ENCODE measurements around the gene SMARCD1. TPM values are rescaled to one million over a fixed set of nuclear protein-coding genes. Genes with fewer than 3 reads are reported as not detected.

Gene SMARCD1
- total and polyA plus RNA-seq, 9 of the 15 experiments (the other 6 are each of a cell fraction or from before 2014, with no cell fraction given): 0.86 to 91.7 (median 48.0) TPM

DNA sequence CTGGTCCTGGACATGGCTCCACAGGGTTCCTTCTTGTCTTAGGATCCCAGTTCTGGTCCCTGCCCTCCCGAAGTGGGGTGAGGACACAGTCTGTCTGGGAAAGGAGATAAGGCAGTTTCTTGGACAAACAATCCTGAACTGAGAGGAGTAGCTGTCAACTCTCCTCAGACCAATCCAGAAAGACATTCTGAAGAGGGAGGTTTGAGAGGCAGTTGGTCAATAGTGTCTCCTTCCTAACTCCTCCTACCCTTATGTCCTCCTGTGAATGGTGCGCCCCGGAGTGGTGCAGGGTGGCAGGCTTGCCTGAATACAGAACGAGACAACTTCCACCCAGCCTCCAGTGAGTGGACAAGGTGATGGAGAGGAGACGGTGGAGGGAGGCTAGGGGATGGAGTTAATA, 43.2 kb upstream of the SMARCD1 start (continued):
- TF ChIP-seq NFRKB (IDR thresholded peaks at IDR 0.05; ENCODE audit: low read depth) (no peak), ZNF586 (CRISPR knock-in tag; conservative IDR thresholded peaks at IDR 0.05) (no peak), POLR3A (IDR thresholded peaks at IDR 0.05; ENCODE audit: borderline replicate concordance, extremely low read depth, insufficient read depth, insufficient read length) (no peak), ZNF707 (CRISPR knock-in tag; conservative IDR thresholded peaks at IDR 0.05) (no peak), EP400 (IDR thresholded peaks at IDR 0.05) (no peak), SMARCA5 (IDR thresholded peaks at IDR 0.05) (no peak), FOS (IDR thresholded peaks at IDR 0.05; ENCODE audit: extremely low read depth, insufficient read length) (no peak), ZNF778 (CRISPR knock-in tag; IDR thresholded peaks at IDR 0.05) (no peak), ZNF24 (IDR thresholded peaks at IDR 0.05) (no peak), NR4A1 (CRISPR knock-in tag; IDR thresholded peaks at IDR 0.05) (no peak), NR4A1 (tag; IDR thresholded peaks at IDR 0.05) (no peak), WHSC1 (IDR thresholded peaks at IDR 0.05; ENCODE audit: low read length) (no peak), NELFE (IDR thresholded peaks at IDR 0.05; ENCODE audit: insufficient read depth, insufficient read length) (no peak), HNRNPLL (IDR thresholded peaks at IDR 0.05; ENCODE audit: low read depth, low read length, poor library complexity, severe bottlenecking) (no peak), PCBP2 (IDR thresholded peaks at IDR 0.05; ENCODE audit: low read depth, low read length, poor library complexity, severe bottlenecking) (no peak), RAD21 (CRISPR knock-in tag; conservative IDR thresholded peaks at IDR 0.05 in 1 of 2, IDR thresholded peaks at IDR 0.05 in 1 of 2) (0 out of 4 replicates have a peak, but pooled peaks of 1 of the 2 experiments have one; percentile 14), HEY1 (CRISPR knock-in tag; IDR thresholded peaks at IDR 0.05; ENCODE audit: borderline replicate concordance) (no peak)
- TF ChIP-seq, protein P1, sequence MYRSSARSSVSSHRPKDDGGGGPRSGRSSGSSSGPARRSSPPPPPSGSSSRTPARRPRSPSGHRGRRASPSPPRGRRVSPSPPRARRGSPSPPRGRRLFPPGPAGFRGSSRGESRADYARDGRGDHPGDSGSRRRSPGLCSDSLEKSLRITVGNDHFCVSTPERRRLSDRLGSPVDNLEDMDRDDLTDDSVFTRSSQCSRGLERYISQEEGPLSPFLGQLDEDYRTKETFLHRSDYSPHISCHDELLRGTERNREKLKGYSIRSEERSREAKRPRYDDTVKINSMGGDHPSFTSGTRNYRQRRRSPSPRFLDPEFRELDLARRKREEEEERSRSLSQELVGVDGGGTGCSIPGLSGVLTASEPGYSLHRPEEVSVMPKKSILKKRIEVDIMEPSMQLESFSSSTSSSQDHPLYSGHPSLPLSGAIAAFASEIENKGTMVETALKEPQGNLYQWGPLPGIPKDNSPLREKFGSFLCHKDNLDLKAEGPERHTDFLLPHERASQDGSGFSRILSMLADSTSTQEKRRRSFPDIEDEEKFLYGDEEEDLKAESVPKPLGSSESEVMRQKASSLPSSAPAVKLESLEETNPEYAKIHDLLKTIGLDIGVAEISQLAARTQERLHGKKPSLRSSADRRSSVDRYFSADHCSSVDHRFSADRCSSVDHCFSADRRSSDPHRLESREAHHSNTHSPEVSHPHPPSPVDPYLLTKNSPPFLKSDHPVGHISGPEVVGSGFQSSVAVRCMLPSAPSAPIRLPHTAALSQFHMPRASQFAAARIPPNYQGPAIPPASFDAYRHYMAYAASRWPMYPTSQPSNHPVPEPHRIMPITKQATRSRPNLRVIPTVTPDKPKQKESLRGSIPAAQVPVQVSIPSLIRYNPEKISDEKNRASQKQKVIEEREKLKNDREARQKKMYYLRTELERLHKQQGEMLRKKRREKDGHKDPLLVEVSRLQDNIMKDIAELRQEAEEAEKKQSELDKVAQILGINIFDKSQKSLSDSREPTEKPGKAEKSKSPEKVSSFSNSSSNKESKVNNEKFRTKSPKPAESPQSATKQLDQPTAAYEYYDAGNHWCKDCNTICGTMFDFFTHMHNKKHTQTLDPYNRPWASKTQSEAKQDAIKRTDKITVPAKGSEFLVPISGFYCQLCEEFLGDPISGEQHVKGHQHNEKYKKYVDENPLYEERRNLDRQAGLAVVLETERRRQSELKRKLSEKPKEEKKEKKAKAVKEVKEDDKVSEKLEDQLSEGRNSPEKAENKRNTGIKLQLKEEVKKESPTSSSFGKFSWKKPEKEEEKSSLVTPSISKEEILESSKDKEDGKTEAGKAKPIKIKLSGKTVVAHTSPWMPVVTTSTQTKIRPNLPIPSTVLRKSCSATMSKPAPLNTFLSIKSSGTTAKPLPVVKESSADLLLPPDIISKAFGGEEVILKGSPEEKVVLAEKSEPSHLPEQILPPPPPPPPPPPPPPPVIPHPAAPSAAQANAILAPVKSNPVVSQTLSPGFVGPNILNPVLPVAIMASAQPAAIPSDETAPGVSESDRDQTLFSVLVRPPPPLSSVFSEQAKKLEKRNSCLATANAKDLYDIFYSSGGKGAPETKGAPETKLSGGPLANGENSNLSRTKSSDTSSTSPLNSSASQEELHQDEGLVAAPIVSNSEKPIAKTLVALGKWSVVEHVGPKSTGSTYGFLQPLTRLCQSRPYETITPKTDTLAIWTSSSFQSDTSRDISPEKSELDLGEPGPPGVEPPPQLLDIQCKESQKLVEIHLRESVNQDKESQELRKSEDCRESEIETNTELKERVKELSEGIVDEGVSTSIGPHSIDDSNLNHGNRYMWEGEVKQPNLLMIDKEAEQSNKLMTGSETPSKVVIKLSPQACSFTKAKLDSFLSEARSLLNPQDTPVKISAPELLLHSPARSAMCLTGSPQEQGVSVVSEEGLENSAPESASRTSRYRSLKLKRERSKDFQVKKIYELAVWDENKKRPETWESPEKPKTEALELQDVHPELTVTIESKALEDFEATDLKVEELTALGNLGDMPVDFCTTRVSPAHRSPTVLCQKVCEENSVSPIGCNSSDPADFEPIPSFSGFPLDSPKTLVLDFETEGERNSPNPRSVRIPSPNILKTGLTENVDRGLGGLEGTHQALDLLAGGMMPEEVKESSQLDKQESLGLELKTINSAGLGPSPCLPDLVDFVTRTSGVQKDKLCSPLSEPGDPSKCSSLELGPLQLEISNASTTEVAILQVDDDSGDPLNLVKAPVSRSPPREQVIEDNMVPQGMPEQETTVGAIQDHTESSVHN (IDR thresholded peaks at IDR 0.05; ENCODE audit: borderline replicate concordance in 1 of 2, low read depth in 1 of 2): no peak
- TF ChIP-seq, protein P2, sequence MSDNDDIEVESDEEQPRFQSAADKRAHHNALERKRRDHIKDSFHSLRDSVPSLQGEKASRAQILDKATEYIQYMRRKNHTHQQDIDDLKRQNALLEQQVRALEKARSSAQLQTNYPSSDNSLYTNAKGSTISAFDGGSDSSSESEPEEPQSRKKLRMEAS (CRISPR knock-in tag; IDR thresholded peaks at IDR 0.05): peak; percentile 24; the same call in 1 of the 2 replicates

Data from K562 (cell line).